Measurements from ENCODE around the gene LGR5.

- TF ChIP-seq CTCF (IDR thresholded peaks at IDR 0.05) (no peak), POLR2A (IDR thresholded peaks at IDR 0.05) (no peak)
These were observed 2.9 kb upstream of the LGR5 start for GRCh38 chr12:71436696-71437095.

Measured in Peyer's patch (tissue), 4 donors.